Body of pancreas (tissue), 4 donors: Measurements from ENCODE around the gene CFAP46.

Source experiments
- POLR2A ChIP-seq, 3 donors: fragments of 450-650 bp; IDR thresholded peaks; one replicate each; pipeline ENCODE4 v1.6.1; 2016; ENCODE audit warnings: antibody characterized with exemption in 3 of 3, mild to moderate bottlenecking in 2 of 3
- TF ChIP-seq, protein P1 (sequence below), 7 experiments: fragments of 450-650 bp in 4 of 7; fragments of 200-600 bp in 3 of 7; sonication (generic) in 3 of 7; IDR thresholded peaks; one replicate each; pipeline ENCODE4 v1.5.1; 2016 to 2019; ENCODE audit warnings: antibody characterized with exemption in 7 of 7

DNA sequence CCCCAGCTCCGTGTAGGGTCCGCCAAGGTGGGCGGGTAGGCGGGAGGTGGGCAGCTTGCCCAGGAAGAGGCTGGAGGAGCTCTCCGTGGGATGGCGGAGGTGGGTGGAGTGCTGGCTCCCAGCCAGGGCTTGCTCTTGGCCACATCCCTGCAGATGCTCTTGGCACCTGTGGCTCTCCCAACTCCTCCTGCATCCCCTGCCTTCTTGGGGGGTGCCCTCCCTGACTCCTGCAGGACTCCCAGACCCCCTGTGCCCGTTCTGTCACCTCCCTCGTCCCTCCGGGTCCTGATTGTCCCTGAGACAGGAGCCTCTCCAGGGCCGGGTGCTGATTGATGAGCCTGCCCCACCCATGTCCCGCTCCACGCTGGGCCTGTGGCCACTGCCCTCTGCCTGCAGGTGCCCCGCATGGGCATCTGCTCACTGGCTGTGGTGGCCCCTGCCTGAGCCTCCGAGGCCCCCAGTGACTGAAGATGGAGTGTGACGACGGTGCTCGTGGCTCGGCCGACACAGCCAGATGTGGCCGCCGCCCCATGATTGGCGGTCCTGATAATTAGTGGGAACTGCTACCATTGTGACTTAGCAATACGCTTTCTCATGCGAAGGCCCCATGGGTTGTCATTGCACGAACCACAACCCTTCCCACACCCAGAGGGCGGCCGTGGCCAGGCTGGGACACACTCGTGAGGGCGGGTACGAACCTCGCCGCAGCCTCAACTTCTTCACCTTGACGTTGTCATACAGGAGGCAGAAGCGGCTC, 23.6 kb downstream of the CFAP46 start:
- TF ChIP-seq, protein P1, sequence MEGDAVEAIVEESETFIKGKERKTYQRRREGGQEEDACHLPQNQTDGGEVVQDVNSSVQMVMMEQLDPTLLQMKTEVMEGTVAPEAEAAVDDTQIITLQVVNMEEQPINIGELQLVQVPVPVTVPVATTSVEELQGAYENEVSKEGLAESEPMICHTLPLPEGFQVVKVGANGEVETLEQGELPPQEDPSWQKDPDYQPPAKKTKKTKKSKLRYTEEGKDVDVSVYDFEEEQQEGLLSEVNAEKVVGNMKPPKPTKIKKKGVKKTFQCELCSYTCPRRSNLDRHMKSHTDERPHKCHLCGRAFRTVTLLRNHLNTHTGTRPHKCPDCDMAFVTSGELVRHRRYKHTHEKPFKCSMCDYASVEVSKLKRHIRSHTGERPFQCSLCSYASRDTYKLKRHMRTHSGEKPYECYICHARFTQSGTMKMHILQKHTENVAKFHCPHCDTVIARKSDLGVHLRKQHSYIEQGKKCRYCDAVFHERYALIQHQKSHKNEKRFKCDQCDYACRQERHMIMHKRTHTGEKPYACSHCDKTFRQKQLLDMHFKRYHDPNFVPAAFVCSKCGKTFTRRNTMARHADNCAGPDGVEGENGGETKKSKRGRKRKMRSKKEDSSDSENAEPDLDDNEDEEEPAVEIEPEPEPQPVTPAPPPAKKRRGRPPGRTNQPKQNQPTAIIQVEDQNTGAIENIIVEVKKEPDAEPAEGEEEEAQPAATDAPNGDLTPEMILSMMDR (IDR thresholded peaks at IDR 0.05): no peak
- TF ChIP-seq POLR2A (IDR thresholded peaks at IDR 0.05): no peak
